Cardiac muscle cell (in vitro differentiated cells and primary cell): ENCODE results near the gene FAM53B. TPM values are rescaled to one million over a fixed set of nuclear protein-coding genes. Genes with fewer than 3 reads are reported as not detected.

Experiments
- DNase-seq, 2 donors: peaks; one replicate each; pipeline versions ENCODE4 v3.0.0 to v3.0.0-alpha.2; 2010 to 2017; ENCODE audit warnings: low read depth in 1 of 2, low spot score in 1 of 2
- H3K27ac ChIP-seq: fragments of 200-600 bp; sonication (generic); 2 replicates; pipeline ENCODE4 v1.5.1; 2016
- H3K27me3 ChIP-seq: fragments of 200-600 bp; sonication (generic); 2 replicates; pipeline ENCODE4 v1.6.0; 2016; ENCODE audit warnings: control low read depth
- H3K36me3 ChIP-seq: fragments of 200-600 bp; sonication (generic); 2 replicates; pipeline ENCODE4 v1.5.1; 2016; ENCODE audit warnings: control low read depth
- H3K4me1 ChIP-seq: fragments of 200-600 bp; sonication (generic); 2 replicates; pipeline ENCODE4 v1.8.1; 2017; ENCODE audit warnings: low read depth, mild to moderate bottlenecking, mixed run types
- H3K4me3 ChIP-seq: fragments of 200-600 bp; sonication (generic); 2 replicates; pipeline ENCODE4 v1.5.1; 2016; ENCODE audit warnings: mild to moderate bottlenecking
- H3K9me3 ChIP-seq: fragments of 200-600 bp; sonication (generic); 2 replicates; pipeline ENCODE4 v1.5.1; 2017; ENCODE audit warnings: low read depth, mild to moderate bottlenecking, control low read depth
- CTCF ChIP-seq: IDR thresholded peaks from 2 replicates; pipeline ENCODE4 v1.5.1; 2012; ENCODE audit warnings: low read depth, mild to moderate bottlenecking, low read length
- polyA plus RNA-seq: library from polyadenylated mRNA; unstranded; fragments of >200 nt; fragmentation: Nextera tagmentation; extraction: Ambion mirVana; gene quantifications from 2 replicates; pipeline ENCODE4 v1.2.1, GENCODE V29; 2016
- total RNA-seq: library from RNA; depleted of rRNA; stranded (reverse); fragments of >200 nt; gene quantifications from 2 replicates; pipeline ENCODE4 v1.2.3, GENCODE V29; 2016

Gene FAM53B
- total and polyA plus RNA-seq, 2 experiments from 2014 or later = 10.2 to 34.8 TPM

- no peak for TF ChIP-seq CTCF
- no peaks in the 10 kb centered on the region for H3K36me3 ChIP-seq
- H3K9me3 ChIP-seq = no peaks in the 10 kb centered on the region
- peaks cover 32% of the 10 kb centered on the region for H3K4me1 ChIP-seq
- H3K4me3 ChIP-seq = no peak overlapping the region
- peak in 1 of 2 donors; percentile 52 for DNase-seq
- H3K27me3 ChIP-seq = no peaks in the 10 kb centered on the region
- peak overlapping the region; percentile 92 for H3K27ac ChIP-seq
Observed at GRCh38 chr10:124732931-124733570, 11.1 kb downstream of the FAM53B start.

- TF ChIP-seq CTCF = no peak
- H3K4me1 ChIP-seq = peaks cover 29% of the 10 kb centered on the region
- no peak for DNase-seq
- no peak overlapping the region for H3K27ac ChIP-seq
- no peaks in the 10 kb centered on the region for H3K9me3 ChIP-seq
- H3K4me3 ChIP-seq = no peak overlapping the region
- H3K27me3 ChIP-seq = no peaks in the 10 kb centered on the region
- no peaks in the 10 kb centered on the region for H3K36me3 ChIP-seq
Observed at GRCh38 chr10:124731551-124731950, 12.6 kb downstream of the FAM53B start.

GRCh38 chr10:124730790-124731189 lies 13.4 kb downstream of the FAM53B start:
- no peaks in the 10 kb centered on the region for H3K27me3 ChIP-seq
- no peak overlapping the region for H3K4me3 ChIP-seq
- no peaks in the 10 kb centered on the region for H3K36me3 ChIP-seq
- H3K4me1 ChIP-seq = peaks cover 27% of the 10 kb centered on the region
- DNase-seq = no peak
- H3K9me3 ChIP-seq = no peaks in the 10 kb centered on the region
- TF ChIP-seq CTCF = no peak
- no peak overlapping the region for H3K27ac ChIP-seq

- Histone ChIP-seq H3K4me1 (peaks cover 27% of the 10 kb centered on the region), H3K4me3 (no peak overlapping the region), H3K27ac (no peak overlapping the region), H3K9me3 (no peaks in the 10 kb centered on the region), H3K36me3 (no peaks in the 10 kb centered on the region), H3K27me3 (no peaks in the 10 kb centered on the region)
- no peak for TF ChIP-seq CTCF
- no peak for DNase-seq
Observed at GRCh38 chr10:124728830-124729661, 15.1 kb downstream of the FAM53B start.

- no peak overlapping the region for H3K4me3 ChIP-seq
Observed at GRCh38 chr10:124728071-124728829, 15.9 kb downstream of the FAM53B start.

More at GRCh38 chr10:124728071-124728829, 15.9 kb downstream of the FAM53B start:
- no peak for TF ChIP-seq CTCF
- Histone ChIP-seq H3K4me1 (peaks cover 20% of the 10 kb centered on the region), H3K27ac (no peak overlapping the region), H3K9me3 (no peaks in the 10 kb centered on the region), H3K36me3 (no peaks in the 10 kb centered on the region), H3K27me3 (no peaks in the 10 kb centered on the region)
- peak in 1 of 2 donors; percentile 76 for DNase-seq
